Measurements from ENCODE around the gene GNL2. TPM values are rescaled to one million over a fixed set of nuclear protein-coding genes. Genes with fewer than 3 reads are reported as not detected.
A peak's percentile ranks its signal among the peaks of the same experiment; 100 is the strongest.

Gene GNL2
- total and polyA plus RNA-seq, 9 of the 15 experiments (the other 6 are each of a cell fraction or from before 2014, with no cell fraction given) = 156 to 371 (median 263) TPM

GRCh38 chr1:37595440-37596181 is at the start of gene GNL2 (continued):
- TF ChIP-seq PREB (CRISPR knock-in tag; IDR thresholded peaks at IDR 0.05) (peak; percentile 73; the same call in 1 of the 2 replicates), SFPQ (IDR thresholded peaks at IDR 0.05; ENCODE audit: low read depth, low read length) (no peak), ZBTB11 (CRISPR knock-in tag; IDR thresholded peaks at IDR 0.05) (peak in 2 of 3 experiments; percentile 57 to 89; a peak in 3 of 6 replicates), ZNF398 (CRISPR knock-in tag; IDR thresholded peaks at IDR 0.05) (no peak), ZNF197 (CRISPR knock-in tag; IDR thresholded peaks at IDR 0.05; ENCODE audit: low read depth) (peak; percentile 32; the same call in 1 of the 2 replicates), GABPB2 (CRISPR knock-in tag; conservative IDR thresholded peaks at IDR 0.05) (0 out of 2 replicates have a peak, but pooled peaks have one; percentile 71)
